ENCODE measurements around the gene STX12. TPM values are rescaled to one million over a fixed set of nuclear protein-coding genes. Genes with fewer than 3 reads are reported as not detected.
A peak's percentile ranks its signal among the peaks of the same experiment; 100 is the strongest.
"Not testable (repeated sequence)": the region's sequence is repeated elsewhere in the genome, so short reads cannot be mapped to it uniquely, and the experiment has no call there.

STX12 gene
- total RNA-seq, 1 donor from 2014 or later: 78.2 TPM

DNA sequence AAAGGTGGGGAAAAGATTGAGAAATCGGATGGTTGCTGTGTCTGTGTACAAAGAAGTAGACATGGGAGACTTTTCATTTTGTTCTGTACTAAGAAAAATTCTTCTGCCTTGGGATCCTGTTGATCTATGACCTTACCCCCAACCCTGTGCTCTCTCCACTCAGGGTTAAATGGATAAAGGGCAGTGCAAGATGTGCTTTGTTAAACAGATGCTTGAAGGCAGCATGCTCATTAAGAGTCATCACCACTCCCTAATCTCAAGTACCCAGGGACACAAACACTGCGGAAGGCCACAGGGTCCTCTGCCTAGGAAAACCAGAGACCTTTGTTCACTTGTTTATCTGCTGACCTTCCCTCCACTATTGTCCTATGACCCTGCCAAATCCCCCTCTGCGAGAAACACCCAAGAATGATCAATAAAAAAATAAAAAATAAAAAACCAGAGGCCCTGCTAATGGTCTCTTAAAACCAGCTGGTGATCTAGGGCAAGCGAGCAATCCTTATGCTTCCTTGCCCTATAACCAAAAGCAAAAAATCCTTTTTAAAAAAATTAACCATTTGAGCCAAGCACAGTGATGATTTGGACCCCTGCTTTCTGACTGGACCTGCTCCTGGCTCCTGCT is 56.4 kb downstream of the STX12 start:
- DNase-seq (ENCODE audit: low read depth in 2 of 2): not testable (repeated sequence)

DNA sequence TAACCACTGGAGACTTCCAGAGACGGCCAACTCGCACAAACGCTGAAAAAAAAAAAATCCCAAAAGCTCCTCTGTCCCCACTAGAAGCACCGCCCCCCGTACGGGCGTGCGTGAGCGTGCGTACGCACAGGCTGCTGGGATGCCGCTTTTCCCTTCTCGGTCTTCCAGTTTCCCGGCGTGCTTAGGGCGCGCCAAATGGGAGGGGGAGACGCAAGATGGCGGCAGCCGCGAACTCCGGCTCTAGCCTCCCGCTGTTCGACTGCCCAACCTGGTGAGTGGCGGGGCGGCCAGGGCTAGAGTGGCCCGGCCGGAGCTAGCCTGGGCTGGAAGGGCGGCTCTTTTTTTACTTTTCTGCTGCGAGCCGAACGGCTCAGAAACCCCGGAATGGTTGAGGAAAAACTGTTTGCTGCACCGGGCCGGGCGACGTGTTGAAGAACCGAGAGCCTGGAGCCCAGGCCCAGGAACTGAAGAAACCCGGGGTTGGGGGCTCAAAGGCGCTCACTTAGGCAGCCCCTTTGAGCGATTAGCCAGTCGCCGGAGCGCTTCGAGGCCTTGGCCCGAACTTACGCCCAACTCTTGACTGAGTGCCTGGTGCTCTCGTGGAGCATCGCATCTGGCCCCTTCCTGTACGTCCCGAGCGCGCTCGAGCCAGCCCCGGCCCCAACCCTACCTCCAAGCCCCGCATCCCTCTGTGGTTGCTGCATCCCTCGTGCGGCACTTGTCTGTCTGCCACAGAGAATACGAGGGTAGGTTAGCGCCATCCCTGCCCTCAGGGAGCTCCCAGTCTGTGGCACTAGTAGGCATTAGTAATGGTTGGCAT is 57.8 kb downstream of the STX12 start, which contains the start of gene PPP1R8:
Gene PPP1R8, plus strand, starts transcription at position 162 of the 820 bp plus-strand sequence. Its CDS starts 54 bp downstream, at position 216.
- peak; percentile 96 for DNase-seq (ENCODE audit: low read depth in 2 of 2)

DNA sequence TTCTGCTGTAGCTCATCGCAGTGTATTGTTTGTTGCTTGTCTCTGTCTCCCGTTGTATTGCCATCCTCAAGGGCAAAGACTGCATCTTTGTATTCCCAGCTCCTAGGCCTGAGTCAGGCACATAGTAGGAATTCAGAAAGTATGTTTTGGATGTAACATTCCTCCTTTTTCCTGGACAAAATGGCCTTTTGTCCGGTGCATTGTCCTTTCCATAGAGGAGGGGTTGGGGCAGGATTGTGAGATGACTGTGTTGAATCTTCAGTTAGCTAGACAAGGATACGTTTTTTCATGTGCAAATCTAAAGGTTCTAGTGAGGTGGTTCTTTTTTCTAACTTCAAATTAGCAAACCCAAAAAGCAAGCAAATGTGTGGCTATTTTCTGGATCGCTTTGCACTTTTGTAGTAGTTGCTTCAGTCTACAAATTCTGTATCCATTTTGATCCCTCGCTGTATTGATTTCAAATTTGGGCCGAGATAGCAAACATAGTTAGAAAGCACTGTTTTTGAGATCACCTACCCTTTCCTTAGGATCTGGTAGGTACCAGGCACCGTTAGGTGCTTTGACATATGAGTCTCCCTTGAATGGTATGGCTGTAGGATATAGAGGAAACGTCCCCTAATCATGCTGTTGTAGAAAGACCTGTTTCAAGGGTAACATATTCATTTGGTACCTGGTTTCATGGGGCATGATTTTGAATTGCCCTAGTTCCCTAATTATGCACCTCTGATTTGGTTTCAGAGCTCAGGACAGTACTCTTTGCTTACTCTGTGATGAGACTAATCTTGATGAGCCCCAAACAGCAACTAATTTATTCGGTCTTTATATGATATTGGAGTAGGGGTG is 58.8 kb downstream of the STX12 start:
- DNase-seq (ENCODE audit: low read depth in 2 of 2): peak; percentile 16 to 28

DNA sequence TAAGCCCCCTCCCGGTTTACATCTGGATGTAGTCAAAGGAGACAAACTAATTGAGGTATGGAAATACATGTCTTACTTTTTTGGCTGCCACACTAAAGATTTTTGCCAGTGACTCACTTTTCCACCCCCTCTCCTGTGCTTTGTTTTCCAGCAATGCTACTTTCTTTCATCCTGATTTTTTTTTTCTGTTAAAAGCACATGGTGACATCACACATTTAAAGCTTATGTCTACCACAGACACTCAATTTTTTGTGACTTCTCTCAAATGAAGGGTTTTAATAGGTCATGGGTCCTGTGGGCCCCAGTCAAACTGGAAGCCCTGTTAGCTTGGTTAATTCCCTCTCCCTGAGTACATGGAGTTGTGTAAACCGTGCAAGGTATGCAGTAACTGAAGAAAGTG is 59.7 kb downstream of the STX12 start:
- DNase-seq (ENCODE audit: low read depth in 2 of 2): peak; percentile 30 to 34

DNA sequence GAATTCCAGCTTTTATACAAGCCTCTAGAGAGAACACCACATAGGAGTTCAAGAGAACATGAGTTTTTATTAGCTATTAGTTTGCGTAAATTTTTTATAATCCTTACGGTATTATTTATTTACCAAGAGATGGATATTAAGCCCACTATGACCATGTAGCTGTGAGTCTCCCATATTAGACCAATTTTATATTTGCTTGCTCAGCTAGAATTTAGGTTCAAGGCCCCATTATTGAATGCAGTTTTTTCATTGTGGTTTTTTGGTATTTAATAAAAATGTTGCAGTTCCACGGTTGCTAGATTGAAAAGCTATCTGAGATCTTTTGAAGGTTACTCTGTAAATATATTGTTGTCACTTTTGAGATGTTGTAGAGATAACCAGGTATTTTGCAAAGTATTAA is 60.5 kb downstream of the STX12 start:
- no peak for DNase-seq (ENCODE audit: low read depth in 2 of 2)

DNA sequence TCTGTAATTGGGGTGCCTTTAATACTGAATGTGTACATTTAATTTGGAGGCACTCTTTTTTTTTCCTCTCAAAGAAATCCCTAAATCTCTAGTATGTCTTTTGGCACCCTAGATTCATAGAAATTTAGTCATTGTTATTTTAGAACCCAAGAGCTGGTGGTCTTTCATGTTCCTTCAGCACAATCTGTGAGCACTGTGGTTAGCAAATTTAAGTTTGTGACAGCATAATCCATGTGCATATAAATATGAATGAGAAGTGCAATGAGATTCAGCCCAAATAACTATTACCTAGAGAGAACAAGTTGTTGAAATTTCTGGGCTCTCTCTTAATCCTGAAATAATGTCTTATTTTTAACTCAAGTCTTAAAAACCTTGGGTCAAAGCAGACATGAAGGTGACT is 62.0 kb downstream of the STX12 start:
- no peak for DNase-seq (ENCODE audit: low read depth in 2 of 2)

DNA sequence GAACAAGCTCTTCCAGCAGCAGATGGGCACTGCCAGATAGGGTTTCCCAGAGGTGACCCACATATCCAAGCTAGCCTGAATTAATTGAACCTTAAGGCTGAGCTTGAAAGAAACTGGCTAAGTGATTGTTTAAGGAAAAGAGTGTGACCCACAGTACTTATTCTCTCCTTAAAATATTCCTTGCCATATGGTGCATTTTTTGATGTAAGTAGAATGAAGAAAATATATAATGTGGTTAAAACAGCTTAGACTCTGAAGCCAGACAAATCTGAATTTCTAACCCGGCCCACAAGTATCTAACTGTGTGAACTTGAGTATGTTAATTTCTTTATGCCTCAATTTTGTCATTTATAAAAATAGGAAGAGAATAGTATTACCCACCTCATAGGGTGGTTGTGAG is 62.5 kb downstream of the STX12 start:
- DNase-seq (ENCODE audit: low read depth in 2 of 2): no peak

DNA sequence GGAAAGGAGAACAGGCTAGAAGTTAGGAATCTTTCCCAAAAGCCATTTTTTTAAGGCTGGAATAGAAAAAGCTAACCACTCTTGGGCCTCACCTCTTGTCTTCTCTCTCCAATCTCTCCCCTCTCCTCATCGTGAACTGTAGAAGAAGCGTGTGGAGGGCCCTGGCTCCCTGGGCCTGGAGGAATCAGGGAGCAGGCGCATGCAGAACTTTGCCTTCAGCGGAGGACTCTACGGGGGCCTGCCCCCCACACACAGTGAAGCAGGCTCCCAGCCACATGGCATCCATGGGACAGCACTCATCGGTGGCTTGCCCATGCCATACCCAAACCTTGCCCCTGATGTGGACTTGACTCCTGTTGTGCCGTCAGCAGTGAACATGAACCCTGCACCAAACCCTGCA is 76.9 kb downstream of the STX12 start:
- DNase-seq (ENCODE audit: low read depth in 2 of 2): no peak

DNA sequence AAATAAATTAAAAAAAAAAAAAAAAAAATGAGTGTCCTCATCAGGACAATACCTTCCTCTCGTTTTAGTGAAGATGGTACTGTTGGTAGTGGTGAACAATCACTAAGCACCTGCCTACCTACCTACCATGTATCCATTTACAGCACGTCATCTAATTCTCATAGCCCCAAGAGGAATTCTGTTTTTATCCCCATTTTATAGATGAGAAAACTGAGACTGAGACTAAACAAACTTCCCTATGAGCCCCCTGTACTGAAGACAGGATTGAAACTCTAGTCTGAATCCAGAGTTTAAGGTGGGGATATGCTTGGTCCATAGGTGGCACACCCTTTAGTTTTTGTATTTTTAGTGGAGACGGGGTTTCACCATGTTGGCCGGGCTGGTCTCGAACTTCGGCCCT is 82.1 kb downstream of the STX12 start:
- DNase-seq (ENCODE audit: low read depth in 2 of 2): no peak

DNA sequence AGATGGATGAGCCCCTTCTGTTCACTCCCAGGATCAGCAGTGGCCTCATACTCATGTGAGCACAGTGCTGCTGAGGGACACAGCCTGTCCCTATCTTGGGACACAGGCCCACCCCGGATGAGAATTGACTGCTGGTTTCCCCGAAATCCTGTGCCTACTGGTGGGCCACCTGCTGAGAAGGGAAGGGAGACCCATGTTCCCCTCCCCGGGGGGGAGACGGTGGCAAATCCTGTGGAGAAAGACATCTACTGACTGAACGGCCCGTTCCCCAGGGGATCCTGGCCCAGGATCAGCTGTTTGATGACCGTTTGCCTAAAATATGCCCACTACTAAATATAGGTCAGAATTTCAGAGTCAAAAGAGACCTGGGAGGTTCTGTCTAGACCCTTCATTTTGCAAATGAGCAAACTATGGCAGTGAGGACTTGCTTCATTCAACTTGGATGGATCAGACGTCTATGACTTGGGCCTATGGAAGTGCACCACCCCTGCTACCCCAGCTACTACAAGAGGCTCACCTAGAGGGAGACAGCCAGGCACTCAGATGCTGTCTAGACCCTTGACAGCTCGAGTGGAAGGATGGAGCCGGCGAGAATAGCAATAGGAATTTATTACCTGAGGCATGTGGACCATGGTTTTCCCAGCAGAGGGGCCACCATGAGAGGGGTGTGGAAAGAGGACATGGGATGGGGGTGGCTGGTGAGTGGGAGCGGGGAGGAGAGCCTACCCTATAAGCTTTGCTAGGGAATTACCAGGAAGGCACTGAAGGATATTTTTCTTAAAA is 83.7 kb downstream of the STX12 start:
- no peak for DNase-seq (ENCODE audit: low read depth in 2 of 2)

DNA sequence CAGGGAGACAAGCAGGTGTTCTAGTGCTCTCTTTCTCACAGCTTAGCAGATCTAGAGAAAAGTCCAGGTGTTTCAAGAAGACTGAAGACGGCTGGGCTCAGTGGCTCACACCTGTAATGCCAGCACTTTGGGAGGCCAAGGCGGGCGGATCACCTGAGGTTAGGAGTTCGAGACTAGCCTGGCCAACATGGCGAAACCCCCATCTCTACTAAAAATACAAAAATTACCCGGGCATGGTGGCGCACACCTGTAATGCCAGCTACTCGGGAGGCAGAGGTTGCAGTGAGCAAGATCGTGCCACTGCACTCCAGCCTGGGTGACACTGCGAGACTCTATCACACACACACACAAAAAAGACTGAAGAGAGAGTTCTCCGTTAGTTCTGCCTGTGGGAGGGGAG is 84.5 kb downstream of the STX12 start:
- DNase-seq (ENCODE audit: low read depth in 2 of 2): not testable (repeated sequence)

DNA sequence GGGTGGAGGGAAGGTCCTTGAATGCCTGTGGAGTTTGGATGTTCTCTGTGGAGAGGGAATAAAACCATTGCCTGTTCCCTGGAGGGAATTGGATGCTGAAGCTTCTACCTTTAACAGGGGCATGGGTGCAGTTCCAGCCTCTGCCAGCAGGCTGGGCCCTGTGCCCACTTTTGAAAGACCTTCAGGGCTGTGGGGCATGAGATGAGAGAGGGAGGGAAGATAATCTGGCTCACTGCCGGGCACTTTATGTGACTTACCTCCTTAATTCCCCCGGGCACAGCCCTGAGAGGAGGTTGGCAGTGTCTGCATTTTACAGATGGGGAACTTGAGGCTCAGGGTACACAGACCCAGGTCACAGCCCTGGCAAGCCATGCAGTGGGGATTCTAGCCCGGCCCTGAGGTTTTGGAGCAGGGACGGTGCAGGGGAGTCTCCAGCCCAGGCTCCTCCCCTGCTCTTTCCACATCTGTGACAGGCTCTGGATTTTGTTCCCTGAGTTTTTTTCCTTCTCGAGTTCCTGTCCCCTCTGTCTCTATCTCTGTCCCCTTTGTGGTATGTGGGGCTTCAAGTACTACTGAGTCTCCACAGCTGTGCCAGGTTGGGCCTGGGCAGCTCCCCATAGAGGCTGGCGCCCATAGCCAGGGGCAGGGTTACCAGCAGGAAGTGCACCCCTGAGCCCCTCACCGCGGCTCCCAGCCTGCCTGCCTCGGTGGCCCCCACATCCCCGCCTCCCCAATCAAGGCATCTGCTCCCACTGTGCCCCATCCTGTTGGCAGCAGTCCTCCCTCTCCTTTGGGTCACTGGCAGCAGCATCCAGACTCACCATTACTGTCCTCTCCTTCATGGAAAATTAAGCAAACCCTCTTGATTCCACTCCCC is 85.3 kb downstream of the STX12 start:
- DNase-seq (ENCODE audit: low read depth in 2 of 2): peak; percentile 77 to 87

DNA sequence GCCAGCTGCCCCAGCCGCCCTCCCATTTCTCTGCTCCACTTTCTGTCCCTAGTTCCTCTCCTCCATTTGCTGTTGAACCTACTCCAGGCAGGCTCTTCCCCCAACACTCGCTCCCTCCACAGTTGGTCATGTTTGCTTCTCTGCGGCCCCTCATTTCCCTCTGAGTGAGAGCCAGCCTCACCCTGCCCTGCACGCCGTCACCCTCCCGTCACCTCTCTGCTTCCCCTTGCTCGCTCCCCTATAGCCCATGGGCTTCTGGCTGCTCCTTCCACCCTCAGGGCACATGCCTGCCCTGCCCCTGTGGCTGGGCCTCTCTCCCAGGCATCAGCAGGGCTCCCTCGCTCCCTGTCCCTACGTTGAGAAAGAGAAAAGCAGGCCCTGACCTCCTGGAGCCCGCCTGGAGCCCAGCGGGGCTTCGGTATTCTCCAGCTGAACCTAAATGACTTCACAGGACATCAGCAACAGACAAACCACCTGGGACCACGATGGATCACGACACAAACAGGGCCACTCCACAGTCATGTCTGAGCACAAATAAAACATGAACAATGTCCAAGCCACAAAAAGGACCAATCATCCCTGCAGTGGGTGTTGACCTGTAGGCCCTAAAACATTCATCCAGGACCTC is 86.0 kb downstream of the STX12 start:
- DNase-seq (ENCODE audit: low read depth in 2 of 2): no peak

DNA sequence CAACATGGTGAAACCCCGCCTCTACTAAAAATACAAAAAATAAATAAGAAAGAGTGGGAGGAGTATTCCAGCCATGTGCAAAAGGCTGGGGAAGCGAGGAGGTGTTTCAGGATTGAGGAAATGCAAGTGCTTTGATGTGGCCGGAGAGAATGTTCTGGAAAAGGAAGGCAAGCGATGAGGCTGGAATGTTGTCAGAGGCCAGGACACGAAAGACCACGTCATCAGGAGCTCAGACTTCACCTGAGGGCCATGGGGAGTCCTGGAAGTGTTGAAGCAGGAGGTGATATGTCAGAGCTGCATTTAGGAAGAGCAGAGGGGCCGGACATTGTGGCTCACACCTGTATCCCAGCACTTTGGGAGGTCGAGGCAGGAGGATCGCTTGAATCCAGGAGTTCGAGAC is 88.4 kb downstream of the STX12 start:
- no peak for DNase-seq (ENCODE audit: low read depth in 2 of 2)

DNA sequence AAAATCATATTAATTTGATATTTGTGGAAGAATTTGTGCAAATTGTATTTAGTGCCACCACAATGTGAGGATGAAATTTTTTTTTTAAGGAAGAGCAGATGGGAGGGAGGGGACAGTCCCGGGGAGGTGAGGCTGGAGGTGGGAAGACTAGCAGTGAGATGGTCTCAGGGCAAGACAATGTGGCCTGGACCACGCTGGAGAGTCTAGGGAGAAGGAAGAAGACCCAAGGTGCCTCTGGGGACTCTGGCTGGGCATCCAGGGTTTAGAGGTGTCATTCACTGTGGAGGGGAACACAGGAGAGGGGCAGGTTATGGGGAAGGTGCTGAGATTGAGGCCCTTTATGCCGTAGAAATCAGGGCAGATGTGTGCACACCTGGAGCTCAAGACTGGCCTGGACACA is 89.0 kb downstream of the STX12 start:
- DNase-seq (ENCODE audit: low read depth in 2 of 2): no peak

DNA sequence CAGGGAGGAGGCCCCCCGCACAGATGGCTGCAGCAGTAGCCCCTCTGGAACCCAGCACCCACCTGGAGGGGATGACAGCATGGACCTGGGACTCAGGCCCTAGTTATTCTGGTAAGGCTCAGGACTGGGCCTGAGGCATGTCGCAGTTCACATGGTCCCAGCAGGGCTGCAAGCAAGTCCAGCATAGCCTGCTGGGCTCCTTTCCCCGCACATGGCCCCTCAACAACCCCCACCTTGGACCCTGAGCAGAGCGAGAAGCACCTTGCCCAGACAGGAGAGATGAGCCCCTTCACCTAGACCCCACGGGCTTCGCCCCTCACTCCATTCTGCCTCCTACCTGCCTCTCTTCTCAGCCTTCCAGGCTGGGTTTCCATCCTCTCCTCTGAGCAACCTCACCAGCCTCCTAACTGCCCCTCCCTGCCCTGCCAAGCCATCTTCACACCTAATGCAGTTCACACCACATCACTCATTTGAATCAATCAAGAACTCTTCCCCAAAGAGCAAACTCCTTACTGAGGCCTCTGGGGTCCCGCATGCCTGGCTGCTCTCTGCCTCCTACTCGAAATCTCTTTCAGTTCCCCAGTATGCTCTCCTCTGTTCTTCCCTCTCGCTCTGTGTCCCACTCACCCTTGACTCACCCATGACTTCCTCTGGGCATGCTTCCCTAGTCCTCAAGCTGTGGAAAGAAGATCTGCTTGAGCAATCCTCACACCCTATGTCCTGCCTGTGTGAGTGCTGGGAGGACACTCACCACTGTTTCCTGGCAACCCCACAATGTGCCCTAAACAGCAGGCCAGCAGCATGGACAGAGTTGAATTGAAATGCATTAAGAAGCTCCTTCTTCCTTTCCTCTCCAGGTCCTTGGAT is 89.9 kb downstream of the STX12 start:
- peak; percentile 68 to 96 for DNase-seq (ENCODE audit: low read depth in 2 of 2)

DNA sequence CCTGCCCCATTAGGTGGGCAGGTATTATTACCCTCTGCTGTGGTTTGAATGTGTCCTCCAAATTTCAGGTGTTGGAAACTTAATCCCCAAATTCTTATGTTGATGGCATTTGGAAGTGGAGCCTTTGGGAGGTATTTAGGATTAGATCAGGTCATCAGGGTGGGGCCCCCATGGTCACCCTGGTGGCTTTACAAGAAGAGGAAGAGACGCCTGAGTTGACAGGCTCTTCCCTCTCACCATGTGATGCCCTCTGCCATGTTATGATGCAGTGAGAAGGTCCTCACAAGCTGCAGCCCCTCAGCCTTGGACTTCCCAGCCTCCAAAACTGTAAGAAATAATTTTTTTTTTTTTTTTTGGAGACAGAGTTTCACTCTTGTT is 90.5 kb downstream of the STX12 start:
- no peak for DNase-seq (ENCODE audit: low read depth in 2 of 2)

DNA sequence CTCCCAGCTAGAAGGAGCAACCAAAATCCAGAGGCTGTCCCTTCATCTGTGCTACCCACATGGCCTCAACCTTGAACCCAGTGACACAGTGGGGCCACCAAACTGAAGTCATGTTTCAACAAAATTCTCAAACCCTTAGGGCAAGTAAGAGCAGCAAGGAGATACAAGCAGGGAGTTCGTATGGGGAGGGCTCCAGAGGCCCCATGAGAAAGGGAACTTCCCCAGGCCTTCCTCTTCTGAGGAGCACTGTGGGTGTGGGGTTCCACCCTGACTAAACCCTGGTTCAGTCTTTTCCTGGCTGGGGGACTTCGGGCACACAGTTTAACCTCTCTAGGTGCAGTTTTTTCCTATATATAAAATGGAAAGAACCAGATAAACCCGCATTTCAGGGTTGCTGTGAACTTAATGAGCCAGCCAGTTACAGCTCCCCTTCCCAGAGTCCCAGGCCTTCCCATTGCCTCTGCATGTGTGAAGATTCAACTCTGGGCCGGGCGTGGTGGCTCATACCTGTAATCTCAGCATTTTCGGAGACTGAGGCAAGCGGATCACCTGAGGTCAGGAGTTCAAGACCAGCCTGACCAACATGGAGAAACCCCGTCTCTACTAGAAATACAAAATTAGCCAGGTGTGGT is 91.4 kb downstream of the STX12 start:
- peak in 1 of 2 donors; percentile 32 for DNase-seq (ENCODE audit: low read depth in 2 of 2)

All from lung microvascular endothelial cell (primary cell).